Renal pelvis (tissue), 4 donors: ENCODE data around the gene SH2B2. TPM values are rescaled to one million over a fixed set of nuclear protein-coding genes. Genes with fewer than 3 reads are reported as not detected.
"Not testable (repeated sequence)": the region's sequence is repeated elsewhere in the genome, so short reads cannot be mapped to it uniquely, and the experiment has no call there.

ENCODE experiments used
- DNase-seq: peaks from one replicate; pipeline ENCODE4 v3.0.0-alpha.2; 2013
- polyA plus RNA-seq, 3 donors: library from polyadenylated mRNA; unstranded; fragments of 120-200 nt; gene quantifications; one replicate each; pipeline ENCODE4 v1.2.1, GENCODE V29; 2013; ENCODE audit not compliant: insufficient read length in 3 of 3

The SH2B2 gene
- polyA plus RNA-seq, 3 donors: 3.7 to 4.1 (median 4.0) TPM

GRCh38 chr7:102330666-102331460 lies 44.2 kb downstream of the SH2B2 start:
- not testable (repeated sequence) for DNase-seq

- DNase-seq: not testable (repeated sequence)
These were observed 48.9 kb downstream of the SH2B2 start for GRCh38 chr7:102335574-102335973.

GRCh38 chr7:102337002-102337401 lies 50.3 kb downstream of the SH2B2 start:
- DNase-seq: not testable (repeated sequence)

GRCh38 chr7:102337420-102337819 lies 50.8 kb downstream of the SH2B2 start:
- not testable (repeated sequence) for DNase-seq

GRCh38 chr7:102340599-102341368 lies 54.1 kb downstream of the SH2B2 start:
- not testable (repeated sequence) for DNase-seq

- not testable (repeated sequence) for DNase-seq
These were observed 60.3 kb downstream of the SH2B2 start for GRCh38 chr7:102346983-102347382.

GRCh38 chr7:102356344-102356743 lies 69.7 kb downstream of the SH2B2 start, which contains the start of gene SPDYE6:
Gene SPDYE6 (minus strand): TSS chr7:102356444. CDS start chr7:102356023, 421 bp downstream.
- DNase-seq: not testable (repeated sequence)

GRCh38 chr7:102363549-102364393 lies 77.1 kb downstream of the SH2B2 start:
- peak; percentile 97 for DNase-seq

- DNase-seq: not testable (repeated sequence)
These were observed 77.8 kb downstream of the SH2B2 start for GRCh38 chr7:102364394-102364886.

GRCh38 chr7:102365390-102365789 lies 78.7 kb downstream of the SH2B2 start:
- DNase-seq: not testable (repeated sequence)

GRCh38 chr7:102370038-102370437 lies 83.4 kb downstream of the SH2B2 start:
- not testable (repeated sequence) for DNase-seq

Other genes starting within 250 kb of the SH2B2 start
- 10 to 100 TPM in 1 of 3 donors, 1 to 10 TPM in 2; 1.7 to 13.9 (median 2.4) TPM for gene SPDYE6, start 69.6 kb downstream of the SH2B2 start, polyA plus RNA-seq
- gene PRKRIP1, start 109.5 kb downstream of the SH2B2 start, polyA plus RNA-seq: 10 to 100 TPM; 39.2 to 48.6 (median 47.1) TPM
- gene ORAI2, start 146.7 kb downstream of the SH2B2 start, polyA plus RNA-seq: 10 to 100 TPM; 22.6 to 28.1 (median 26.2) TPM
- 10 to 100 TPM; 13.4 to 16.3 (median 14.0) TPM for gene ALKBH4, start 178.0 kb downstream of the SH2B2 start, polyA plus RNA-seq
- 10 to 100 TPM; 20.2 to 23.0 (median 22.9) TPM for gene LRWD1, start 178.1 kb downstream of the SH2B2 start, polyA plus RNA-seq
- 10 to 100 TPM; 29.9 to 39.7 (median 38.6) TPM for gene POLR2J, start 192.1 kb downstream of the SH2B2 start, polyA plus RNA-seq
- gene RASA4B, start 230.9 kb downstream of the SH2B2 start, polyA plus RNA-seq: 10 to 100 TPM; 16.9 to 26.1 (median 23.2) TPM